Activated T-helper 9 cell treated with anti-CD3 and anti-CD28 coated beads, Interleukin-2, amount 50 U/mL, for 16 hours (primary cell): ENCODE results near the gene MAG.
A peak's percentile ranks its signal among the peaks of the same experiment; 100 is the strongest.
"Not testable (repeated sequence)": the region's sequence is repeated elsewhere in the genome, so short reads cannot be mapped to it uniquely, and the experiment has no call there.

Experiments used
- DNase-seq: peaks from one replicate; pipeline ENCODE4 v3.0.0-alpha.2; 2020; ENCODE audit warnings: low read depth

The MAG gene

DNA sequence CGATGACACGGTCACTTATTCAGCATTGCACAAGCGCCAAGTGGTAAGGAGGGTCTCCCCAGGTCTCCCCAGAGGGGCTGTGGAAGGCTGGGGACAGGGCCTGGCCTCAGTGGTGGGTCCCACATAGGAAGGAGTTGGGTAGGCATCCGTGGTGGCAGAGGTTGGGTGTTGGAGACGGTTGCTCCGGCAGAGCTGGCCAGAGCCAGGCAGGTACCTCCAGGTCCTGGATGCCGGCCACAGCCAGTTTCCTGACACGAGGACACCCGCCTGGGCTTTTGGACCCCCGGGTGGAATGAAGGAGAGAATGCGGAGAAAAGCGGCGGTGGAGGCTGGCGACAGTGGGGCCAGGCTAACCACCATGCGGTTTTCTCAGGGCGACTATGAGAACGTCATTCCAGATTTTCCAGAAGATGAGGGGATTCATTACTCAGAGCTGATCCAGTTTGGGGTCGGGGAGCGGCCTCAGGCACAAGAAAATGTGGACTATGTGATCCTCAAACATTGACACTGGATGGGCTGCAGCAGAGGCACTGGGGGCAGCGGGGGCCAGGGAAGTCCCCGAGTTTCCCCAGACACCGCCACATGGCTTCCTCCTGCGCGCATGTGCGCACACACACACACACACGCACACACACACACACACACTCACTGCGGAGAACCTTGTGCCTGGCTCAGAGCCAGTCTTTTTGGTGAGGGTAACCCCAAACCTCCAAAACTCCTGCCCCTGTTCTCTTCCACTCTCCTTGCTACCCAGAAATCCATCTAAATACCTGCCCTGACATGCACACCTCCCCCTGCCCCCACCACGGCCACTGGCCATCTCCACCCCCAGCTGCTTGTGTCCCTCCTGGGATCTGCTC is 54.5 kb downstream of the MAG start:
- DNase-seq: peak; percentile 54

DNA sequence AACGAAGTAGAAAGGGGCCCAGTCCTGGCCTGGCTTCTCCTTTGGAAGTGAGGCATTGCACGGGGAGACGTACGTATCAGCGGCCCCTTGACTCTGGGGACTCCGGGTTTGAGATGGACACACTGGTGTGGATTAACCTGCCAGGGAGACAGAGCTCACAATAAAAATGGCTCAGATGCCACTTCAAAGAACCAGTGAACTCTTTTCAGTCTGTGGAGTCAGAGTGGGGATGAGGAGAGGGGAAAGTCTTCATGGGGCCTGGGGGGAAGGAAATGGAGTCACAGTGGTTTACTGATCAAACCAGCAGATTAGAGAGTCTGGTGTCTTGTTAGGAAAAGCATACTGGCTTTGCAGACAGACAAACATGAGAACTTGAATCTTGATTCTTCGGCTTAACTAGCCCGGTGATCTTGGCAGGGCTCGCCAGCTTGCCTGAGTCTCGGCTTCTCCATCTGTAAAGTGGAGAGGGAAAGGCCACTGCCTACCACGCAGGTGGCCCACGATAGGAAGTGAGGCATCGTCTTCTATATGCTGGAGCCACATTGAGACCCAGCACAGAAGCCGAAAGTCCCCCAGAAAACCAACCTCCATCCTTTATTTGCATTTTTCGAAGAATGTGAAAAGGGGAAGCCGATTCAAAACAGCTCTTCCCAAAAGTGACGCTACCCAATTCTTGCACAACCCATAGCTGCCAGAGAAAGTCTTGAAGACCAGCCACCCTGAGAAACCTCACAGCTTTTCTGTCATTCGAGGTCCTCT is 55.4 kb downstream of the MAG start, which contains the start of gene FFAR1:
TSS of gene FFAR1 (plus strand) at position 732 of the 759 bp plus-strand sequence. CDS start 3,650 bp downstream, outside the sequence.
- DNase-seq: peak; percentile 19

DNA sequence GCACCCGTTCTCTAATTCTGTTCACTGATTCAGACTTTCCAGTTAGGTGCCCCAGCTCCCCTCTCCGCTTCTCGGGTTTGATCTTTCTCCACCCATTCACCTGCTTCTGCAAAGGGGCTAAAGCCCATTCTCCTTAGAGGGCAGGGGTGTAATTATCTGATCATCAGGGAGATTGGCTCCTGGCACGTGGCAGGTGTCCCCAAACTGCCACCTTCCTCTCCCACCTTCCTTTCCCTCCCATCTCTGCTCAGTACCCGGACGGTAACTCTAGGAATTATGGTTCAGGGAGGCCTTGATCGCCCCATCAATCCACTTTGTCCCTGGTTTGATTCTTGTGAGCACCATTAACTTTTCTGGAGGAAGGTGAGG is 56.0 kb downstream of the MAG start:
- no peak for DNase-seq

DNA sequence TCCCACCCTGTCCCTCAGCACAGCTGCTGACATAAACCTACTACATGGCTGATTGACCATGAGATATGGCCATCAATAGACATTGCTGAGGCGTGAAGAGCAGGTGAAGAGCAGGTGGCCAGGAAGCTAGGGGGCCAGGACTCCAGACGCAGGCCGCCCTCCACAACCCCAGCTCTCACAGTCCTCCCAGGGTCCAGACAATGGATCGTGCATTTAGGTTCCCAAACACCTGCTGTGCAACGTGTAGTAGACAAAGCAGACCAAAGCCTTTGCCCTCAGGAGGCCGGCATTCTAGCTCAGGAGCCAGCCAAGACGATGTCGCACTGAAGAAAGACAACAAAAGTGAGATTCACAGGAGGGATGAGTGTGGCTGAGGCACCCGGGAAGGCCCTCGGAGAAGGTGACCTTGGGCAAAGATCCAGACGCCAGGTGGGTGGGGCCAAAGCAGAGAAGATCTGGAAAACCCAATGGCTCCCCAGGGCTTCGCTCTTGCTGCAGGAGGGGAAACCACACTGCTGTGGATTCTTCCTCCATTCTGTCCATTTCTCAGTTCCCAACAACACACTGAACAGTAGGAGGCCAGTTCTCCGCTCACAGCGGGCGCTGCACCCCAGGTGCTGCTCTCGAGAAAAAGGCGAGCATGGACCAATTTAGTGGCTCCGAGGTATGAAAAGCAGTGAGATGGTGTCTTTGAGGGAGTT is 57.1 kb downstream of the MAG start:
- no peak for DNase-seq

DNA sequence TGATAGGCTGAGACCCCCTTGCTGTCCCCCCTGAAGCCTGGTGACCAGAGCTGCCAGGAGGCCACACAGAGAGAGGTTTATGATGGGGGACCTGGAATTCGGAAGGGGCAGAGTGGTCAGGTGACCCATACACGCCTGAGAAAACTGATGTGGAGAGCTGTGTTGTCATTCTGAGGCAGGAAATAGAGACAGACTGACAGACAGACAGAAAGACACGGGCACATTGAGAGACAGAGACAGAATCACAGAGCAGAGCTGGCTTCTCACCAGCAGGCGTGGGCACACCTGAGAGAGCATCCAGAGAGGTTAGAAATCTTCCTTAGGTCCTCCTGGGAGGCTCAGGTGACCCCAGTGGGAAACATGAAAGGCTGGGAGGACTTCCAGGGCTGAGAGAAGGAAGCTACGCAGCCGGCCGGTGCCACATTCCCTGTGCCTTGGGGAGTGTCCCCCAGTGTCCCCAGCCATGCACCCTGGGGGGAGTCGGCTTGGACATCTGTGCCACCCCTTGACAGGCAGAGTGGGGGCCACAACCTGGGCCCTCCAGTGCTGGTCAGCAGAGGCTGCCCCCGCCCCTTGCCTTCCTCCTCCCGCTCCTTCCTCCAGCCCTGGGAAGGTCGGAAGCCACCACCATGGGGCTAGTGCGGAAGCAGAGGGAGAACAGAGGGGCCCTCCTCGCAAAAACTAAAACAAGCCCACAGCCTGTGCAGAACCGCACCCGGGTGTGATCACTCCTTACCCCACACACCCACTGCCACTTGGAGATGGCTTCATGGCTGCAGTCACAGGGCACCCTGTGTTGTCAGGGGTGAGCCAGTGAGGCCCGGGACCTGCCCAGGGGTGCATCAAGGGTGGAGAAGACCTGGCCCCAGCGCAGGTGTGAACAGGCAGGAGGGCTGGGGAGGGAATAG is 57.9 kb downstream of the MAG start:
- no peak for DNase-seq

- no peak for DNase-seq
These were observed 58.6 kb downstream of the MAG start for GRCh38 chr19:35350591-35350990.

DNA sequence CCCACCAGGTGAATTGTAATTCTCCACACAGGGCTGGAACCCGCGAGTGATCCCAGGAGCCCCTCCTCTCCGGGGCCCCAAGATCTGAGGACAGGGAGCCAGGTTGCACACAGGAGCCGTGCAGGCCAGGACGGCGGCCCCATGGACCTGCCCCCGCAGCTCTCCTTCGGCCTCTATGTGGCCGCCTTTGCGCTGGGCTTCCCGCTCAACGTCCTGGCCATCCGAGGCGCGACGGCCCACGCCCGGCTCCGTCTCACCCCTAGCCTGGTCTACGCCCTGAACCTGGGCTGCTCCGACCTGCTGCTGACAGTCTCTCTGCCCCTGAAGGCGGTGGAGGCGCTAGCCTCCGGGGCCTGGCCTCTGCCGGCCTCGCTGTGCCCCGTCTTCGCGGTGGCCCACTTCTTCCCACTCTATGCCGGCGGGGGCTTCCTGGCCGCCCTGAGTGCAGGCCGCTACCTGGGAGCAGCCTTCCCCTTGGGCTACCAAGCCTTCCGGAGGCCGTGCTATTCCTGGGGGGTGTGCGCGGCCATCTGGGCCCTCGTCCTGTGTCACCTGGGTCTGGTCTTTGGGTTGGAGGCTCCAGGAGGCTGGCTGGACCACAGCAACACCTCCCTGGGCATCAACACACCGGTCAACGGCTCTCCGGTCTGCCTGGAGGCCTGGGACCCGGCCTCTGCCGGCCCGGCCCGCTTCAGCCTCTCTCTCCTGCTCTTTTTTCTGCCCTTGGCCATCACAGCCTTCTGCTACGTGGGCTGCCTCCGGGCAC is 59.6 kb downstream of the MAG start:
- no peak for DNase-seq

GRCh38 chr19:35352177-35352447 is 60.2 kb downstream of the MAG start:
- DNase-seq: no peak

DNA sequence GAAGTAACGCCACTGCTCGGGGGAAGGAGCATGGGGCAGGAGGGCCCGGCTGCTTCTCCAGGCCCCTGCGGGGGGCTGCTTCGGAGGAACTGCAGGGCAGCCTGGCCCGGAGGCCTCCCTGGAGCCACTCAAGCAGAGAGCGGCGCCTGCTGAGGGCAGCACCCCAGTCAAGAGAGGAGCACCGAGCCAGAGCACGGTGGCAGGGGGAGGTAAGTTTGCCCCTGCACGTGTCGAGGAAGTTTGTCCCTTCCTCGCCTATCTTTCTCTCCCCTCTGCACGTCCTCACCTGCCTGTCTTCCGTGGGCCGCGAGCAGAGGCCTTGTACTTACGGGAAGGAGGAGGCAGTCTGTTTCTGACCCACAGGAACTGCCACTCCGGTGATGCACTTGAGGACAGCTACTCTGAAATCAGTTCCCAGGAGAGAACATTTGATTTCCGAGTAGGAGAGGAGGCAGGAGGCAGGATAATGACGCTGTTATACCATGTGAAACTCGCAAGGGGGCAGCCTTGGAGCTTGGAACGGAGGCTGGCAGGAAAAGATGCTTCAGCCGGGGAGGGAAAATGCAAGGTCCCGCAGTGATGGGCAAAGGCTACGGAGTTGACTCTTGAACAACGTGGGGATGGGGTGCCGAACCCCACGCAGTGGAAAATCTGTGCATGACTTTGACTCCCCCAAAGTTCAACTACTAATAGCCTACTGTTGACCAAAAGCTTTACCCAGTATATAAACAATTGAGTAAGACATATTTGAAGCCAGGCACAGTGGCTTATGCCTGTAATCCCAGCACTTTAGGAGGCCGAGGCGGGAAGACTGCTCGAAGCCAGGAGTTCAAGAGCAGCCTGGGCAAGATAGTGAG is 60.7 kb downstream of the MAG start:
- DNase-seq: peak; percentile 49

GRCh38 chr19:35353635-35354034 is 61.7 kb downstream of the MAG start:
- DNase-seq: no peak

- no peak for DNase-seq
These were observed 62.9 kb downstream of the MAG start for GRCh38 chr19:35354898-35355297.

DNA sequence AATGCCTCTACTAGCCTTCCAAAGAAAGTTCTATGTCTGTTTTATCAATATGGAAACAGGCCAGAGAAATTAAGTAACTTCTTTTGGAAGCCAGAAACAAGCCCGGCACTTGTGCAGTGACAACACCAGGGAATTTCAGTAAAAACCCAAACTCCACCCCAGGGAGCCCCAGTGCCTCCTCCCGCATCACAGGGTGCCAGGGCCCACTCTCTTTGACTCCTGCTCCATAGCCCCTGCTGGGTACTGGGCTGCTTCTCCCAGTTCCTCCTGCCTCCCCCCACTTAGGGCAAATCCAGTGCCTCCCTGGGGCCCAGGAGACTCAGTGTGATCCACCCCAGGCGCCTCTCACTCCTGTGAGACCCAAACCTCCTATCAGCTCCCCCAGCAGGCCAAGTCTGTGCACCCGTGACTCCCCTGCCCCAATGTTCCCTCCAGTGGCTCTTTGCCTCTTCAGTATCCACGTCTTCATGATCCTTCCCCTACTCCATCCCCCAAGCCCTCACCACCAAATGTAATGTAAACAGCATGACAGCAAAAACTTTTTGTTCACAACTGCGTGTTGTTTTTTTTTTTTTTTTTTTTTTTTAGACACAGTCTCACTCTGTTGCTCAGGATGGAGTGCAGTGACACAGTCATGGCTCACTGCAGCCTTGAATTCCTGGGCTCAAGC is 64.0 kb downstream of the MAG start:
- DNase-seq: no peak

DNA sequence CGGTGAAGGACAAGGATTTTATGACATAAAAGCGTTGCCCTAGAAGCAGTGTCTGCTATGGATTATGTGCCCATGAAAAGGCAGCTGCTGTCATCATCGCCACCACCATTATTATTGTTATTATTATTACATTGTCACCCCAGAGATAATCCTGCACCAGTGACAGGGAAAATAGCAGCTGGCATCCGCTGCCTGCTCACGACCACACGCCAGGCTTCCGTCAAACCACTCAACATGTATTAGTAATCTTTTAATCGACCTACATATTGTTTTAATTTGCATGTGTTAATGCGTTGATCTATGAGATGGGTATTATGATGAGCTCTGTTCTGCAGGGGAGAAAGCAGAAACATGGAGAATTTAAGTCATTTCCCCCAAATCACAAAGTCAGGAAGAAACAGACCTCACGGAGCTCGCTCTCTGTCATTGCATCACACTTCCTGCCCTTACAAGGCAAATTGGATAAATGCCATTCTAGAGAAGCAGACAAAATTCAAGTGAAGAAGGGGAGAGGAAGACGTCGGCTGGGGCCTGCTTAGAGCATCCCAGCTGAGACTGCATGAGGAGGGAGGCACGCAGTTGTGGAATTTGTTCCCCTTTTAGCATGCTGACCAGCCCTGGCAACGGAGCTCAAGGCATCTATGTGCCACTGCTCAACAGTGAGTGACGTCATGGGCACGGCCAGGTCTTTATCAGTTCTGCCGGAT is 66.1 kb downstream of the MAG start, which contains the start of gene FFAR3:
TSS of gene FFAR3 (plus strand) at position 594 of the 707 bp plus-strand sequence. CDS start 431 bp downstream, outside the sequence.
- DNase-seq: no peak

DNA sequence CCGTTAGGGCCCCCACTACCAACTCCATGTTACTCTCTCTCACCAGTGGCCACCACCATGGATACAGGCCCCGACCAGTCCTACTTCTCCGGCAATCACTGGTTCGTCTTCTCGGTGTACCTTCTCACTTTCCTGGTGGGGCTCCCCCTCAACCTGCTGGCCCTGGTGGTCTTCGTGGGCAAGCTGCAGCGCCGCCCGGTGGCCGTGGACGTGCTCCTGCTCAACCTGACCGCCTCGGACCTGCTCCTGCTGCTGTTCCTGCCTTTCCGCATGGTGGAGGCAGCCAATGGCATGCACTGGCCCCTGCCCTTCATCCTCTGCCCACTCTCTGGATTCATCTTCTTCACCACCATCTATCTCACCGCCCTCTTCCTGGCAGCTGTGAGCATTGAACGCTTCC is 66.9 kb downstream of the MAG start:
- DNase-seq: not testable (repeated sequence)

GRCh38 chr19:35359395-35359794 is 67.4 kb downstream of the MAG start:
- DNase-seq: not testable (repeated sequence)

GRCh38 chr19:35360081-35360480 is 68.1 kb downstream of the MAG start:
- DNase-seq: not testable (repeated sequence)

DNA sequence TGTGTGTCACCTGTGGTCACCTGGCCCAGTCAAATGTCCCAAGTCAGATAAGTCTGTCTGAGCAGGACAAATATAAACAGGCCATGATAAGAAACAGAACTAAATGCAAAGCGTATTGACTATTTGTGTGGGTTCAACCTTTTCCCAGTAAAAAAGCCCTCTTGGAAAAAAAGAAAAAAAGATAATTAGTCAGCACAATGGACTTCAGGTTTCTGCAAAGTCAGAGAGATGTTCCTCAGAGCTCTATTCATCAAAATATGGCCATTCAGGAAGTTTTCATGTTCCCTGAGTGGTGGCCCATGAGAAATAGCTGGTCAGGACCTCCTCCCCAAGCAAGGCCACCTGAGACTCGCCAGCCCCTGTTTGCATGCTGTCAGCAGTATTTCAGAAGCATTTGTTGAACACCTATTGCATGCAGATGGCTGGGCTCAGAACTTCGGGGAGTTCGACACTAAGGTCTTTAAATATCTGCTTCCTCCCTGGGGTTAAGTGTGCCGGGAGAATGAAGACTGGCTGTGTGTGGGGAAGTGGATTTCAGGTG is 69.0 kb downstream of the MAG start:
- DNase-seq: no peak

GRCh38 chr19:35362261-35363000 is 70.5 kb downstream of the MAG start:
- DNase-seq: no peak
